GM23338 (cell line): ENCODE results near the gene BTNL2.

Experiments
- CREB1 ChIP-seq: fragments of 250-450 bp; sonication (Bioruptor Pico); IDR thresholded peaks from 2 replicates; pipeline ENCODE4 v1.5.0; 2020; ENCODE audit warnings: low read depth, mild to moderate bottlenecking, moderate library complexity
- CTCF ChIP-seq, 2 experiments: fragments of 200-600 bp in 1 of 2; sonication (generic) in 1 of 2; conservative IDR thresholded peaks; 2 replicates each; pipeline versions ENCODE4 v1.5.1 to v1.6.1; 2016 to 2017; ENCODE audit warnings: antibody characterized with exemption in 2 of 2, low read depth in 2 of 2, mild to moderate bottlenecking in 2 of 2, moderate library complexity in 1 of 2
- ETS1 ChIP-seq: IDR thresholded peaks from 2 replicates; pipeline ENCODE4 v1.6.1; 2016; ENCODE audit warnings: antibody characterized with exemption
- EZH2 ChIP-seq: fragments of 200-600 bp; sonication (generic); IDR thresholded peaks from one replicate; pipeline ENCODE4 v1.8.0; 2017; ENCODE audit warnings: antibody characterized with exemption, mild to moderate bottlenecking, low read depth; ENCODE audit not compliant: unreplicated experiment
- EZH2phosphoT487 ChIP-seq: fragments of 200-600 bp; sonication (generic); IDR thresholded peaks from one replicate; pipeline ENCODE4 v1.8.1; 2018; ENCODE audit warnings: antibody characterized with exemption; ENCODE audit not compliant: unreplicated experiment
- JUNB ChIP-seq: IDR thresholded peaks from one replicate; pipeline ENCODE4 v1.6.1; 2016; ENCODE audit warnings: antibody characterized with exemption; ENCODE audit not compliant: unreplicated experiment
- NANOG ChIP-seq: IDR thresholded peaks from 2 replicates; pipeline ENCODE4 v1.6.1; 2016; ENCODE audit warnings: antibody characterized with exemption, borderline replicate concordance
- POLR2AphosphoS5 ChIP-seq: IDR thresholded peaks from 2 replicates; pipeline ENCODE4 v1.6.1; 2016; ENCODE audit warnings: antibody characterized with exemption, low read depth
- REST ChIP-seq: IDR thresholded peaks from one replicate; pipeline ENCODE4 v1.6.1; 2018; ENCODE audit warnings: antibody characterized with exemption; ENCODE audit not compliant: unreplicated experiment
- STAT1 ChIP-seq: IDR thresholded peaks from one replicate; pipeline ENCODE4 v1.6.1; 2016; ENCODE audit warnings: antibody characterized with exemption; ENCODE audit not compliant: unreplicated experiment
- ZNF114 ChIP-seq: fragments of 250-450 bp; sonication (Bioruptor Pico); IDR thresholded peaks from 2 replicates; pipeline ENCODE4 v1.5.0; 2020; ENCODE audit warnings: mild to moderate bottlenecking, moderate library complexity
- ZNF462 ChIP-seq: fragments of 250-450 bp; sonication (Bioruptor Pico); IDR thresholded peaks from 2 replicates; pipeline ENCODE4 v1.5.0; 2020; ENCODE audit warnings: mild to moderate bottlenecking, moderate library complexity

DNA sequence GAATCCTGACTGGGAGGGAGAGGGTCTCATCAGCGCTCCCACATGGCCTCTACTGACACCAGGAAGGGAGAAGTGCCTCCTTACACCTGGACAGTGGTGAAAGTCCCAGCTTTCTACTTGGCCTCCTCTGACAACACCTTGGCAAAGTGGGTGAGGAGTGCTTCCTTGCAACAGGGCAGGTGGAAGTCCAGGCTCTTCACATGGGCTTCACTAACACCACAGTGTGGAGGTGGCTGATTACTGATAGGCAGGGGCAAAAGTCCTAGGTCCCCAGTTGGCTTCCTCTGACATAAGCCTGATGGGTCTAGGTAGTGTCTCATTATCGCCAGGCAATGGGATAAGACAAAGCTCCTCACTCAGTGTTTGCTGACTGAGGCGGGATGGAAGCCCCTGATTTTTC, 23.2 kb upstream of the BTNL2 start:
- no peak for TF ChIP-seq CTCF (conservative IDR thresholded peaks at IDR 0.05; ENCODE audit: low read depth in 2 of 2)
- no peak for TF ChIP-seq EZH2
- no peak for TF ChIP-seq REST
- no peak for TF ChIP-seq ETS1
- TF ChIP-seq POLR2AphosphoS5 = no peak
- TF ChIP-seq JUNB = no peak
- no peak for TF ChIP-seq ZNF114 (CRISPR knock-in tag)
- no peak for TF ChIP-seq EZH2phosphoT487
- TF ChIP-seq NANOG = no peak
- no peak for TF ChIP-seq CREB1
- no peak for TF ChIP-seq STAT1
- TF ChIP-seq ZNF462 (CRISPR knock-in tag) = no peak
